WTC11 (cell line): Measurements from ENCODE around the gene CCDC15. TPM values are rescaled to one million over a fixed set of nuclear protein-coding genes. Genes with fewer than 3 reads are reported as not detected.
"Not testable (repeated sequence)": the region's sequence is repeated elsewhere in the genome, so short reads cannot be mapped to it uniquely, and the experiment has no call there.

ENCODE experiments used
- ATAC-seq: fragments of 200-7000 bp; cut with Tn5 transposase; 2 replicates; pipeline ENCODE4 v1.10.0; 2021; ENCODE audit warnings: mild to moderate bottlenecking, moderate library complexity
- CTCF ChIA-PET: fragments of 300-600 bp; sonication (Branson Sonifier 250); formaldehyde crosslinking; loops from one replicate; lab custom pipeline; 2021; ENCODE audit warnings: antibody characterized with exemption; lab: Charles Lee
- POLR2A ChIA-PET: fragments of 350-600 bp; sonication (Branson Sonifier 250); formaldehyde crosslinking; loops from one replicate; lab custom pipeline; 2021; ENCODE audit warnings: antibody characterized with exemption; lab: Charles Lee
- DNase-seq: peaks from one replicate; pipeline ENCODE4 v3.0.0; 2021; ENCODE audit warnings: low spot score
- H3K27ac Mint-ChIP-seq: 2 replicates; pipeline ENCODE4 v1.8.0; 2021; ENCODE audit warnings: mixed read lengths
- H3K27me3 Mint-ChIP-seq: 2 replicates; pipeline ENCODE4 v1.8.0; 2021; ENCODE audit warnings: low read depth, mild to moderate bottlenecking, moderate library complexity, mixed read lengths
- H3K36me3 Mint-ChIP-seq: 2 replicates; pipeline ENCODE4 v1.8.0; 2021; ENCODE audit warnings: mixed read lengths
- H3K4me1 Mint-ChIP-seq: 2 replicates; pipeline ENCODE4 v1.8.0; 2022; ENCODE audit warnings: mixed read lengths
- H3K4me3 Mint-ChIP-seq: 2 replicates; pipeline ENCODE4 v1.8.0; 2021; ENCODE audit warnings: mild to moderate bottlenecking, moderate library complexity, mixed read lengths
- H3K9me3 Mint-ChIP-seq: 2 replicates; pipeline ENCODE4 v1.8.0; 2021; ENCODE audit warnings: mixed read lengths
- ATF1 ChIP-seq: sonication (generic); formaldehyde crosslinking; IDR thresholded peaks from 2 replicates; pipeline ENCODE4 v1.8.1; 2023; ENCODE audit warnings: mild to moderate bottlenecking, moderate library complexity, missing genetic modification reagents
- ATF3 ChIP-seq: sonication (generic); formaldehyde crosslinking; conservative IDR thresholded peaks from 2 replicates; pipeline ENCODE4 v1.8.1; 2022; ENCODE audit warnings: mild to moderate bottlenecking, missing genetic modification reagents
- CBFB ChIP-seq: sonication (generic); formaldehyde crosslinking; IDR thresholded peaks from 2 replicates; pipeline ENCODE4 v1.8.1; 2022; ENCODE audit warnings: mild to moderate bottlenecking, low read depth, missing genetic modification reagents
- CREB1 ChIP-seq: sonication (generic); formaldehyde crosslinking; IDR thresholded peaks from 2 replicates; pipeline ENCODE4 v1.8.0; 2023; ENCODE audit warnings: mild to moderate bottlenecking, missing genetic modification reagents
- CREM ChIP-seq: sonication (generic); formaldehyde crosslinking; IDR thresholded peaks from 2 replicates; pipeline ENCODE4 v1.8.1; 2022; ENCODE audit warnings: mild to moderate bottlenecking, missing genetic modification reagents, moderate library complexity
- EMX1 ChIP-seq: fragments of 250-450 bp; sonication (Bioruptor Pico); IDR thresholded peaks from 2 replicates; pipeline ENCODE4 v1.8.0; 2021; ENCODE audit warnings: mild to moderate bottlenecking
- JUN ChIP-seq: sonication (generic); formaldehyde crosslinking; IDR thresholded peaks from 2 replicates; pipeline ENCODE4 v1.8.0; 2023; ENCODE audit warnings: mild to moderate bottlenecking, missing genetic modification reagents
- NR2C2 ChIP-seq: sonication (generic); formaldehyde crosslinking; IDR thresholded peaks from 2 replicates; pipeline ENCODE4 v1.8.0; 2022; ENCODE audit warnings: mild to moderate bottlenecking, missing genetic modification reagents
- OVOL2 ChIP-seq: fragments of 250-450 bp; sonication (Bioruptor Pico); IDR thresholded peaks from 2 replicates; pipeline ENCODE4 v1.9.0; 2021; ENCODE audit warnings: mild to moderate bottlenecking, borderline replicate concordance
- SP1 ChIP-seq: sonication (generic); formaldehyde crosslinking; conservative IDR thresholded peaks from 2 replicates; pipeline ENCODE4 v1.8.1; 2022; ENCODE audit warnings: missing genetic modification reagents
- TEAD4 ChIP-seq: sonication (generic); formaldehyde crosslinking; IDR thresholded peaks from 2 replicates; pipeline ENCODE4 v1.8.0; 2022; ENCODE audit warnings: mild to moderate bottlenecking, missing genetic modification reagents
- TP53 ChIP-seq: sonication (generic); formaldehyde crosslinking; IDR thresholded peaks from 2 replicates; pipeline ENCODE4 v1.8.1; 2023; ENCODE audit warnings: mild to moderate bottlenecking, missing genetic modification reagents
- USF1 ChIP-seq: sonication (generic); formaldehyde crosslinking; IDR thresholded peaks from 2 replicates; pipeline ENCODE4 v1.8.0; 2022; ENCODE audit warnings: mild to moderate bottlenecking, missing genetic modification reagents
- ZNF423 ChIP-seq: fragments of 250-450 bp; sonication (Bioruptor Pico); IDR thresholded peaks from 2 replicates; pipeline ENCODE4 v2.1.2; 2022; ENCODE audit warnings: mild to moderate bottlenecking, moderate library complexity
- ZNF671 ChIP-seq: fragments of 250-450 bp; sonication (Bioruptor Pico); IDR thresholded peaks from 2 replicates; pipeline ENCODE4 v1.8.0; 2021; ENCODE audit warnings: mild to moderate bottlenecking
- total RNA-seq: library from RNA; stranded (reverse); gene quantifications from 3 replicates; pipeline ENCODE4 v1.2.3, GENCODE V29; 2021
- TF ChIP-seq, protein P1 (sequence below): sonication (generic); formaldehyde crosslinking; IDR thresholded peaks from 2 replicates; pipeline ENCODE4 v1.8.1; 2023; ENCODE audit warnings: mild to moderate bottlenecking, missing genetic modification reagents
- TF ChIP-seq, protein P2 (sequence below): sonication (generic); formaldehyde crosslinking; IDR thresholded peaks from 2 replicates; pipeline ENCODE4 v1.8.0; 2023; ENCODE audit warnings: missing genetic modification reagents, mild to moderate bottlenecking, borderline replicate concordance
- TF ChIP-seq, protein P3 (sequence below): sonication (generic); formaldehyde crosslinking; IDR thresholded peaks from 2 replicates; pipeline ENCODE4 v1.8.0; 2023; ENCODE audit warnings: mild to moderate bottlenecking, missing genetic modification reagents
- TF ChIP-seq, protein P4 (sequence below): fragments of 250-450 bp; sonication (Bioruptor Pico); IDR thresholded peaks from 2 replicates; pipeline ENCODE4 v1.9.0; 2021; ENCODE audit warnings: moderate library complexity, mild to moderate bottlenecking, inconsistent platforms, borderline replicate concordance

CCDC15 gene
- total RNA-seq, 1 experiment from 2014 or later = 2.4 TPM

DNA sequence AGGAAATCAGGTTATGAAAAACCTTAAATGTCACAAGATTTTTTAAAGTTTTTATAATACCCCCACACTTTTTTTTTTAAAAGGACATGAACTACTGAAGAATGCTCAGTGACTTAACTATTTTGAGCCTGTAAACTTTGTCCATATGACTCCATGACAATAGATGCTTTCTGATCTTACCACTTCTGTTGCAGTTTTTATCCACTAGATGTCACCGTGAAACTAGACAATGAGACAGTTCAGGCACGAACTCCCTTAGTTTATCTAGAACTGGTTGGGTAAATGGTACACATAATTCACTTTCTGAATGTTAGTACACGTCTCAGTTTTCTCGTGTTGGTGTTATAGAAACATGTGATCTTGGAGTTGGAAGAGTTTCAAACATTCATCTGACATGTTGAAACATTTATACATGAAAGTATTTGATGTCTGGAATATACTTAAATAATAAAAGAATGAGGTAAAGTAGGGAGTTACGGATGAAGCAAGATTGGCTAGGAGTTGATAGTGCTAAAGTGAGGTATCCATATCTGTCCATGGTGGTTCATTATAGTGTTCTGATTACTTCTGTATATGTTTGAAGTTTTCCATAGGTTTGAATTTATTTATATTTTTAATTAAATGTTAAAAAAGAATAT is 8.1 kb downstream of the CCDC15 start:
- Mint-ChIP-seq H3K4me3 (no peak overlapping the region), H3K9me3 (no peaks in the 10 kb centered on the region), H3K4me1 (no peaks in the 10 kb centered on the region)
- CTCF ChIA-PET = interaction anchor here (1.0 kb wide), 1 partner anchor 129 kb away, joined by 3 read pairs; no protein-coding TSS in a partner anchor
- ATAC-seq (peak; percentile 83), DNase-seq (no peak)
- TF ChIP-seq CBFB (CRISPR knock-in tag) = no peak
- no peak for TF ChIP-seq ZNF671
- no peak for TF ChIP-seq NR2C2 (CRISPR knock-in tag)
- TF ChIP-seq, all 79 proteins: peak for 0
- no peaks in the 10 kb centered on the region for H3K36me3 Mint-ChIP-seq
- peaks cover 21% of the 10 kb centered on the region for H3K27me3 Mint-ChIP-seq
- no peak overlapping the region for H3K27ac Mint-ChIP-seq
- POLR2A ChIA-PET = no interaction called here

DNA sequence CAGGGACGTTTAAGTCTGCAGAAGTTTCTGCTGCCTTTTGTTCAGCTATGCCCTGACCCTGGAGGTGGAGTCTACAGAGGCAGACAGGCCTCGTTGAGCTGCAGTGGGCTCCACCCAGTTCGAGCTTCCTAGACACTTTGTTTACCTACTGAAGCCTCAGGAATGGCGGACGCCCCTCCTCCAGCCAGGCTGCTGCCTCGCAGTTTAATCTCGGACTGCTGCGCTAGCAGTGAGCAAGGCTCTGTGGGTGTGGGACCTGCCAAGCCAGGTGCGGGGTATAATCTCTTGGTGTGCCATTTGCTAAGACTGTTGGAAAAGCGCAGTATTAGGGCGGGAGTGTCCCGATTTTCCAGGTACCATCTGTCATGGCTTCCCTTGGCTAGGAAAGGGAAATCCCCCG is 14.2 kb downstream of the CCDC15 start:
- ATAC-seq, H3K36me3 Mint-ChIP-seq, DNase-seq, H3K4me3 Mint-ChIP-seq, H3K27ac Mint-ChIP-seq, H3K4me1 Mint-ChIP-seq, H3K9me3 Mint-ChIP-seq: not testable (repeated sequence)
- ChIA-PET CTCF (interaction anchor here (1.4 kb wide), 1 partner anchor 47 kb away, joined by 3 read pairs; no protein-coding TSS in a partner anchor), POLR2A (interaction anchor here (1.2 kb wide), 1 partner anchor 383 kb away, joined by 3 read pairs; no protein-coding TSS in a partner anchor)
- H3K27me3 Mint-ChIP-seq = peaks cover 21% of the 10 kb centered on the region

DNA sequence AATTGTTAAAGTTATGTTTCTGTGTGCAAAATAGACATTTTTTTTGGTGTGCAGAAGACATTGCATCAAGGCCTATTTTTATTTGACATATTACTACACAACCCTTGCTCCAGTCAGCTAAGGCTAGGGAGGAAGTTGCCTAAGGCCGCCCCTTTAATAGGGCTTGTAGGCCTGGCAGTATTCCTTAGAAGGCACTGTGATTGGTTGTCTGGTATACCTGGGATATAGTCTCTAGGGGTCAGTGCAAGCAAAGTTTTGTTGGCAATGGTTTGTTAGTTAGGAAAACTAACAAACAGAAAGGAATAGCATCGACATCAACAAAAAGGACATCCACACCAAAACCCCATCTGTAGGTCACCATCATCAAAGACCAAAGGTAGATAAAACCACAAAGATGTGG is 16.9 kb downstream of the CCDC15 start:
- Mint-ChIP-seq H3K4me3 (no peak overlapping the region), H3K27ac (no peak overlapping the region), H3K9me3 (no peaks in the 10 kb centered on the region), H3K27me3 (peaks cover 6% of the 10 kb centered on the region), H3K4me1 (peaks cover 3% of the 10 kb centered on the region; the same call in 1 of the 2 replicates), H3K36me3 (no peaks in the 10 kb centered on the region)
- DNase-seq (no peak), ATAC-seq (peak; percentile 100)
- POLR2A ChIA-PET = no interaction called here
- CTCF ChIA-PET = interaction anchor here (0.6 to 1.6 kb wide), 14 partner anchors 9 to 458 kb away, joined by 3 to 8 read pairs (median 4); partner anchors contain the start of gene SLC37A2
- TF ChIP-seq SP1 (CRISPR knock-in tag) (no peak), CREB1 (CRISPR knock-in tag) (no peak), ATF1 (no peak), CREM (CRISPR knock-in tag) (no peak), EMX1 (CRISPR knock-in tag) (no peak), TEAD4 (CRISPR knock-in tag) (no peak), JUN (CRISPR knock-in tag) (no peak), ATF3 (no peak), TP53 (no peak), OVOL2 (CRISPR knock-in tag) (no peak), ZNF423 (CRISPR knock-in tag) (no peak), USF1 (no peak)
- TF ChIP-seq, protein P1, sequence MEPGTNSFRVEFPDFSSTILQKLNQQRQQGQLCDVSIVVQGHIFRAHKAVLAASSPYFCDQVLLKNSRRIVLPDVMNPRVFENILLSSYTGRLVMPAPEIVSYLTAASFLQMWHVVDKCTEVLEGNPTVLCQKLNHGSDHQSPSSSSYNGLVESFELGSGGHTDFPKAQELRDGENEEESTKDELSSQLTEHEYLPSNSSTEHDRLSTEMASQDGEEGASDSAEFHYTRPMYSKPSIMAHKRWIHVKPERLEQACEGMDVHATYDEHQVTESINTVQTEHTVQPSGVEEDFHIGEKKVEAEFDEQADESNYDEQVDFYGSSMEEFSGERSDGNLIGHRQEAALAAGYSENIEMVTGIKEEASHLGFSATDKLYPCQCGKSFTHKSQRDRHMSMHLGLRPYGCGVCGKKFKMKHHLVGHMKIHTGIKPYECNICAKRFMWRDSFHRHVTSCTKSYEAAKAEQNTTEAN (CRISPR knock-in tag) = no peak
- TF ChIP-seq, protein P2, sequence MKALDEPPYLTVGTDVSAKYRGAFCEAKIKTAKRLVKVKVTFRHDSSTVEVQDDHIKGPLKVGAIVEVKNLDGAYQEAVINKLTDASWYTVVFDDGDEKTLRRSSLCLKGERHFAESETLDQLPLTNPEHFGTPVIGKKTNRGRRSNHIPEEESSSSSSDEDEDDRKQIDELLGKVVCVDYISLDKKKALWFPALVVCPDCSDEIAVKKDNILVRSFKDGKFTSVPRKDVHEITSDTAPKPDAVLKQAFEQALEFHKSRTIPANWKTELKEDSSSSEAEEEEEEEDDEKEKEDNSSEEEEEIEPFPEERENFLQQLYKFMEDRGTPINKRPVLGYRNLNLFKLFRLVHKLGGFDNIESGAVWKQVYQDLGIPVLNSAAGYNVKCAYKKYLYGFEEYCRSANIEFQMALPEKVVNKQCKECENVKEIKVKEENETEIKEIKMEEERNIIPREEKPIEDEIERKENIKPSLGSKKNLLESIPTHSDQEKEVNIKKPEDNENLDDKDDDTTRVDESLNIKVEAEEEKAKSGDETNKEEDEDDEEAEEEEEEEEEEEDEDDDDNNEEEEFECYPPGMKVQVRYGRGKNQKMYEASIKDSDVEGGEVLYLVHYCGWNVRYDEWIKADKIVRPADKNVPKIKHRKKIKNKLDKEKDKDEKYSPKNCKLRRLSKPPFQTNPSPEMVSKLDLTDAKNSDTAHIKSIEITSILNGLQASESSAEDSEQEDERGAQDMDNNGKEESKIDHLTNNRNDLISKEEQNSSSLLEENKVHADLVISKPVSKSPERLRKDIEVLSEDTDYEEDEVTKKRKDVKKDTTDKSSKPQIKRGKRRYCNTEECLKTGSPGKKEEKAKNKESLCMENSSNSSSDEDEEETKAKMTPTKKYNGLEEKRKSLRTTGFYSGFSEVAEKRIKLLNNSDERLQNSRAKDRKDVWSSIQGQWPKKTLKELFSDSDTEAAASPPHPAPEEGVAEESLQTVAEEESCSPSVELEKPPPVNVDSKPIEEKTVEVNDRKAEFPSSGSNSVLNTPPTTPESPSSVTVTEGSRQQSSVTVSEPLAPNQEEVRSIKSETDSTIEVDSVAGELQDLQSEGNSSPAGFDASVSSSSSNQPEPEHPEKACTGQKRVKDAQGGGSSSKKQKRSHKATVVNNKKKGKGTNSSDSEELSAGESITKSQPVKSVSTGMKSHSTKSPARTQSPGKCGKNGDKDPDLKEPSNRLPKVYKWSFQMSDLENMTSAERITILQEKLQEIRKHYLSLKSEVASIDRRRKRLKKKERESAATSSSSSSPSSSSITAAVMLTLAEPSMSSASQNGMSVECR (CRISPR knock-in tag) = no peak
- TF ChIP-seq, protein P3, sequence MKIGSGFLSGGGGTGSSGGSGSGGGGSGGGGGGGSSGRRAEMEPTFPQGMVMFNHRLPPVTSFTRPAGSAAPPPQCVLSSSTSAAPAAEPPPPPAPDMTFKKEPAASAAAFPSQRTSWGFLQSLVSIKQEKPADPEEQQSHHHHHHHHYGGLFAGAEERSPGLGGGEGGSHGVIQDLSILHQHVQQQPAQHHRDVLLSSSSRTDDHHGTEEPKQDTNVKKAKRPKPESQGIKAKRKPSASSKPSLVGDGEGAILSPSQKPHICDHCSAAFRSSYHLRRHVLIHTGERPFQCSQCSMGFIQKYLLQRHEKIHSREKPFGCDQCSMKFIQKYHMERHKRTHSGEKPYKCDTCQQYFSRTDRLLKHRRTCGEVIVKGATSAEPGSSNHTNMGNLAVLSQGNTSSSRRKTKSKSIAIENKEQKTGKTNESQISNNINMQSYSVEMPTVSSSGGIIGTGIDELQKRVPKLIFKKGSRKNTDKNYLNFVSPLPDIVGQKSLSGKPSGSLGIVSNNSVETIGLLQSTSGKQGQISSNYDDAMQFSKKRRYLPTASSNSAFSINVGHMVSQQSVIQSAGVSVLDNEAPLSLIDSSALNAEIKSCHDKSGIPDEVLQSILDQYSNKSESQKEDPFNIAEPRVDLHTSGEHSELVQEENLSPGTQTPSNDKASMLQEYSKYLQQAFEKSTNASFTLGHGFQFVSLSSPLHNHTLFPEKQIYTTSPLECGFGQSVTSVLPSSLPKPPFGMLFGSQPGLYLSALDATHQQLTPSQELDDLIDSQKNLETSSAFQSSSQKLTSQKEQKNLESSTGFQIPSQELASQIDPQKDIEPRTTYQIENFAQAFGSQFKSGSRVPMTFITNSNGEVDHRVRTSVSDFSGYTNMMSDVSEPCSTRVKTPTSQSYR (CRISPR knock-in tag) = no peak
- TF ChIP-seq, protein P4, sequence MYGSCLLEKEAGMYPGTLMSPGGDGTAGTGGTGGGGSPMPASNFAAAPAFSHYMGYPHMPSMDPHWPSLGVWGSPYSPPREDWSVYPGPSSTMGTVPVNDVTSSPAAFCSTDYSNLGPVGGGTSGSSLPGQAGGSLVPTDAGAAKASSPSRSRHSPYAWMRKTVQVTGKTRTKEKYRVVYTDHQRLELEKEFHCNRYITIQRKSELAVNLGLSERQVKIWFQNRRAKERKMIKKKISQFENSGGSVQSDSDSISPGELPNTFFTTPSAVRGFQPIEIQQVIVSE (CRISPR knock-in tag) = no peak
